NCI-H1436 treated with DMSO at 0.1 percent for 48 hours (cell line): ENCODE measurements around the gene C14orf132.

Experiments
- DNase-seq: peaks from one replicate; lab custom pipeline; 2025; lab: John Stamatoyannopoulos, UW

C14orf132 gene

GRCh38 chr14:96082420-96083300 is 43.5 kb downstream of the C14orf132 start:
- DNase-seq, result no peak

GRCh38 chr14:96083667-96084320 is 44.6 kb downstream of the C14orf132 start:
- no peak for DNase-seq

GRCh38 chr14:96084796-96085195 is 45.6 kb downstream of the C14orf132 start:
- no peak for DNase-seq

GRCh38 chr14:96085369-96085768 is 46.2 kb downstream of the C14orf132 start:
- DNase-seq, result no peak

- no peak for DNase-seq
Measured at GRCh38 chr14:96086032-96086431, 46.9 kb downstream of the C14orf132 start.

GRCh38 chr14:96086574-96087077 is 47.5 kb downstream of the C14orf132 start:
- no peak for DNase-seq

- DNase-seq, result no peak
Measured at GRCh38 chr14:96088074-96088473, 48.9 kb downstream of the C14orf132 start.

- DNase-seq, result no peak
Measured at GRCh38 chr14:96088481-96088880, 49.3 kb downstream of the C14orf132 start.

GRCh38 chr14:96088911-96089310 is 49.7 kb downstream of the C14orf132 start:
- no peak for DNase-seq

- no peak for DNase-seq
Measured at GRCh38 chr14:96089401-96089800, 50.2 kb downstream of the C14orf132 start.

- peak; percentile 26 for DNase-seq
Measured at GRCh38 chr14:96090441-96091148, 51.4 kb downstream of the C14orf132 start.

GRCh38 chr14:96091149-96091693 is 52.1 kb downstream of the C14orf132 start:
- no peak for DNase-seq

GRCh38 chr14:96091941-96092411 is 52.8 kb downstream of the C14orf132 start:
- DNase-seq, result no peak

- DNase-seq, result no peak
Measured at GRCh38 chr14:96092936-96093335, 53.8 kb downstream of the C14orf132 start.

GRCh38 chr14:96094211-96094610 is 55.0 kb downstream of the C14orf132 start:
- no peak for DNase-seq

GRCh38 chr14:96094656-96095055 is 55.5 kb downstream of the C14orf132 start:
- DNase-seq, result no peak

- DNase-seq, result no peak
Measured at GRCh38 chr14:96095058-96095457, 55.9 kb downstream of the C14orf132 start.

GRCh38 chr14:96095581-96096476 is 56.7 kb downstream of the C14orf132 start:
- DNase-seq, result no peak

- DNase-seq, result no peak
Measured at GRCh38 chr14:96096639-96097610, 57.8 kb downstream of the C14orf132 start.

- DNase-seq, result no peak
Measured at GRCh38 chr14:96097752-96098151, 58.6 kb downstream of the C14orf132 start.
